ENCODE data around the gene TEX19. TPM values are rescaled to one million over a fixed set of nuclear protein-coding genes. Genes with fewer than 3 reads are reported as not detected.
A peak's percentile ranks its signal among the peaks of the same experiment; 100 is the strongest.

Gene TEX19
- total and polyA plus RNA-seq, 10 donors, result not detected

DNA sequence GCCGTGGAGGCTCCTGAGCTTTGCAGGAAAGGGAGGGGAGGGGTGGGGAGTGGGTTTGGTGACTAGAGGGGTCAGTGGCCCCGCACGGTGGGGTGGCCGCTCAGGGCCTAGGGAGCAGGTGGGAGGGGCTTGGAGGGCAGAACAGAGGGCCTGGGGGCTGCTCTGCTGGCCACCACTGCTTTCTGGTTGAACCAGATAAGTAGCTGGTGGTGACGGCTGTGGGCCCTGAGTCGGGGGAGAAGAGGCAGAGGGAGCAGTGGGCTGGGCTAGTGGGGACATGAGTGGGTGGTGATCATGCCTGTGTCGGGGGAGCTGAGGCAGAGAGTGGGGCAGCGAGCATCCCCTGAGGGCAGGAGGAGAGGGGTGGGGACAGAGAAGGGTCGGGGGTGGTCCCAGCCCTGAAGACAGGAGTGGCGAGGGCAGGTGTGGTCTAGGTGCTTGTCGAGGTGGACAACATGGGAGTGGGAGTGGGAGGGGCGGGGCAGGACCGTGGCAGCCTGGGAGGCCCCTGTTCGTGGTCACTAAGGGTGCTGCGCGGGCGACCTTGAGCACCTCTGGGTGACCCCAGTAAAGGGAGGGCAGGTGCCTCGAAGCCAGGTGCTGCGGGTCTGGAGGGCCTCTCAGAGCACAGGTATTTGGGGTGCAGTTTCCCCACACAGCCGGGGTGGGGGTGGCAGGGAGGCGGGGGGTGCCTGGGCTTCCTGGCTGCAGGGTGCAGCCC lies 35.4 kb upstream of the TEX19 start:
- Histone ChIP-seq H3K4me1 (peaks cover 3 to 17% (median 12%) of the 10 kb centered on the region in 6 donors), H3K9me3 (no peaks in the 10 kb centered on the region), H3K27me3 (replicated peaks in 1 of 7) (peaks cover 0 to 42% (median 0%) of the 10 kb centered on the region in 7 donors), H3K27ac (no peak overlapping the region), H3K4me3 (no peak overlapping the region), H3K36me3 (peaks cover 0 to 54% (median 0%) of the 10 kb centered on the region in 6 donors)
- intact Hi-C loops (cut with DNase I; ENCODE audit: low total_unique reads), result loop anchor here (5.0 to 10.0 kb wide), 2 partner anchors 86 to 119 kb away; no protein-coding TSS in a partner anchor
- TF ChIP-seq, protein P1, sequence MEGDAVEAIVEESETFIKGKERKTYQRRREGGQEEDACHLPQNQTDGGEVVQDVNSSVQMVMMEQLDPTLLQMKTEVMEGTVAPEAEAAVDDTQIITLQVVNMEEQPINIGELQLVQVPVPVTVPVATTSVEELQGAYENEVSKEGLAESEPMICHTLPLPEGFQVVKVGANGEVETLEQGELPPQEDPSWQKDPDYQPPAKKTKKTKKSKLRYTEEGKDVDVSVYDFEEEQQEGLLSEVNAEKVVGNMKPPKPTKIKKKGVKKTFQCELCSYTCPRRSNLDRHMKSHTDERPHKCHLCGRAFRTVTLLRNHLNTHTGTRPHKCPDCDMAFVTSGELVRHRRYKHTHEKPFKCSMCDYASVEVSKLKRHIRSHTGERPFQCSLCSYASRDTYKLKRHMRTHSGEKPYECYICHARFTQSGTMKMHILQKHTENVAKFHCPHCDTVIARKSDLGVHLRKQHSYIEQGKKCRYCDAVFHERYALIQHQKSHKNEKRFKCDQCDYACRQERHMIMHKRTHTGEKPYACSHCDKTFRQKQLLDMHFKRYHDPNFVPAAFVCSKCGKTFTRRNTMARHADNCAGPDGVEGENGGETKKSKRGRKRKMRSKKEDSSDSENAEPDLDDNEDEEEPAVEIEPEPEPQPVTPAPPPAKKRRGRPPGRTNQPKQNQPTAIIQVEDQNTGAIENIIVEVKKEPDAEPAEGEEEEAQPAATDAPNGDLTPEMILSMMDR (IDR thresholded peaks at IDR 0.05 in 8 of 11, conservative IDR thresholded peaks at IDR 0.05 in 3 of 11), result no peak
- TF ChIP-seq POLR2AphosphoS5 (IDR thresholded peaks at IDR 0.05) (peak in 1 of 3 donors; percentile 21), POLR2A (IDR thresholded peaks at IDR 0.05) (no peak)
- DNase-seq, result peak; percentile 77
- 64 to 75% (median 71%) methylated on average over 16 to 21 of the region's 21 CpGs for WGBS, 5 donors

- Histone ChIP-seq H3K27me3 (replicated peaks in 1 of 7) (peaks cover 0 to 50% (median 0%) of the 10 kb centered on the region in 7 donors), H3K9me3 (no peaks in the 10 kb centered on the region), H3K27ac (no peak overlapping the region), H3K4me3 (no peak overlapping the region), H3K4me1 (peaks cover 3 to 17% (median 12%) of the 10 kb centered on the region in 6 donors), H3K36me3 (peaks cover 0 to 61% (median 0%) of the 10 kb centered on the region in 6 donors)
- TF ChIP-seq POLR2A (IDR thresholded peaks at IDR 0.05) (no peak), POLR2AphosphoS5 (IDR thresholded peaks at IDR 0.05) (no peak)
- TF ChIP-seq, protein P1 (IDR thresholded peaks at IDR 0.05 in 8 of 11, conservative IDR thresholded peaks at IDR 0.05 in 3 of 11), result no peak
- DNase-seq, result no peak
- intact Hi-C loops (cut with DNase I; ENCODE audit: low total_unique reads), result loop anchor here (5.0 to 10.0 kb wide), 2 partner anchors 87 to 120 kb away; no protein-coding TSS in a partner anchor
- WGBS, 5 donors, result 63 to 81% (median 73%) methylated on average over 23 to 25 of the region's 25 CpGs
These were observed 34.3 kb upstream of the TEX19 start for GRCh38 chr17:82324566-82325285.

DNA sequence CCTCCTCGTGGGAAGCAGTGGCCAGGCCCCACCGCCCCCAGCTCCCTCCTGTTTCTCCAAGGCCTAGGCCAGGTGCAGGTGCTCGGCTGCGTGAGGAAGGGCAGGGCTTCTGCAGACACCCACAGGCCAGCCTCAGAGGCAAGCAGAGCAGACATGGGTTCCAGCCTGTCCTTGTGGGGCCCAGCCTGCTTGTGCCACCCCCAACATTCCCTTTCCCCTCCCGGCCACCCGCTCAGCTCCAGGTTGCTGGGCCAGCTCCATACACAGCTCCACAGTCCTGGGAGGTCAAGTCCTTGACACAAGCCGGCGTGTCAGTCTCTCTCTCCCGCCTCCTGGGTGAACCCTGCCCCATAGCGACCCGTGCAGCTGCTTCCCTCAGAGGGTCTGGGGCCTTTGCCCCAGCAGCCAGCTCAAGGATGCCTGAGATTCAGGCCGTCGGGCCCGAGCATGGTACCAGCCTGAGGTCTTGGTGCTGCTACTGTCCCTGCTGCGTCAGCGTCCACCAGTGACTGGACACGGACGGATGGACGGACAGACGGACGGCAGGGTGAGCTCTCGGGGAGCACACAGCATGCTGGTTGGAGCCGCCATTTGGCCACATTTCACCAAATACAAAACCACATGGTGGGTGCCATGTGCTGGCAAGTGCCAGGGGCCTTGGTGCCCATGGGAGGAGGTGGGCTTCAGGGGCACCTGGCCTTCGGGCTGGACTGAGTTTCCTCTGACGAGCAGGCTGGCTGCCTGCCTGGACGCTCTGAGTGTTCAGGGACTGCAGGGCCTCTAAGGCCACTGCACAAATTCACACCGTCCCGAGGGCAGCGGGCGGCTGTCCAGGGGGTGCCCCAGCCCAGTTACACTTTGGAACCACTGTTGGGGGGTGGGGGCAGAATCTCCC lies 33.5 kb upstream of the TEX19 start:
- 84 to 87% (median 85%) methylated on average over 20 to 30 of the region's 30 CpGs for WGBS, 5 donors
- Histone ChIP-seq H3K27ac (no peak overlapping the region), H3K4me3 (no peak overlapping the region), H3K4me1 (peaks cover 5 to 24% (median 18%) of the 10 kb centered on the region in 6 donors), H3K27me3 (replicated peaks in 1 of 7) (peaks cover 0 to 56% (median 0%) of the 10 kb centered on the region in 7 donors), H3K9me3 (no peaks in the 10 kb centered on the region), H3K36me3 (peaks cover 0 to 61% (median 0%) of the 10 kb centered on the region in 6 donors)
- peak; percentile 76 for DNase-seq
- TF ChIP-seq POLR2A (IDR thresholded peaks at IDR 0.05) (no peak), POLR2AphosphoS5 (IDR thresholded peaks at IDR 0.05) (no peak)
- TF ChIP-seq, protein P1 (IDR thresholded peaks at IDR 0.05 in 8 of 11, conservative IDR thresholded peaks at IDR 0.05 in 3 of 11), result no peak
- intact Hi-C loops (cut with DNase I; ENCODE audit: low total_unique reads), result loop anchor here (10.0 kb wide), 1 partner anchor 121 kb away; no protein-coding TSS in a partner anchor

Measured in spleen (tissue), 11 donors.